HepG2 (cell line): Measurements from ENCODE around the gene WNT4. TPM values are rescaled to one million over a fixed set of nuclear protein-coding genes. Genes with fewer than 3 reads are reported as not detected.

Experiments used
- ATAC-seq: fragments of 200-7000 bp; cut with Tn5 transposase; 3 replicates; pipeline ENCODE4 v1.9.1; 2020; ENCODE audit warnings: mild to moderate bottlenecking, moderate library complexity
- BruUV-seq: library from RNA; stranded (reverse); fragments of 400-500 nt; replicated peaks from 2 replicates; lab custom pipeline; 2021; lab: Mats Ljungman, UMichigan
- CTCF ChIA-PET: fragments of 300-600 bp; formaldehyde crosslinking; extraction: SDS; loops from one replicate; lab custom pipeline; 2021; ENCODE audit warnings: low total read pairs, inconsistent platforms, low intra/inter-chr PET ratio; lab: Yijun Ruan, JAX
- POLR2A ChIA-PET: fragments of 350-600 bp; sonication (Branson Sonifier 250); formaldehyde crosslinking; loops from one replicate; lab custom pipeline; 2020; ENCODE audit warnings: antibody characterized with exemption, inconsistent platforms; lab: Yijun Ruan, JAX
- DNase-seq: peaks from one replicate; pipeline ENCODE4 v3.0.0-alpha.2; 2015; ENCODE audit warnings: low spot score
- FAIRE-seq: peaks from 3 replicates; lab custom pipeline; 2011; peaks lifted over from hg19 to GRCh38; lab: Jason Lieb, UNC
- H2AFZ ChIP-seq: one replicate; pipeline ENCODE4 v1.6.1; 2011; ENCODE audit warnings: low read length, inconsistent platforms
- H3K27ac ChIP-seq: fragments of 300-600 bp; 3 replicates; pipeline ENCODE4 v1.8.0; 2011; ENCODE audit warnings: mixed run types, mild to moderate bottlenecking, mixed read lengths, low read length, inconsistent platforms; ENCODE audit not compliant: insufficient read depth; ENCODE audit errors: extremely low read length
- H3K27me3 ChIP-seq, 2 experiments: fragments of 200-600 bp in 1 of 2; 2 replicates in 1 of 2; 3 replicates in 1 of 2; pipeline versions ENCODE4 v1.6.0 to v1.8.0; 2011; ENCODE audit warnings: low read length in 2 of 2, mild to moderate bottlenecking in 2 of 2, moderate library complexity in 2 of 2, inconsistent platforms in 1 of 2; ENCODE audit not compliant: insufficient read depth in 2 of 2, control insufficient read depth in 1 of 2
- H3K36me3 ChIP-seq, 2 experiments: fragments of 200-600 bp in 1 of 2; replicated peaks in 1 of 2; 2 replicates in 1 of 2; 3 replicates in 1 of 2; pipeline versions ENCODE4 v1.5.1 to v1.8.0; 2011; ENCODE audit warnings: low read length in 2 of 2, inconsistent platforms in 1 of 2; ENCODE audit not compliant: insufficient read depth in 2 of 2, control insufficient read depth in 1 of 2
- H3K4me1 ChIP-seq: 2 replicates; pipeline ENCODE4 v1.5.1; 2012; ENCODE audit warnings: low read length, inconsistent platforms; ENCODE audit not compliant: insufficient read depth
- H3K4me2 ChIP-seq: 2 replicates; pipeline ENCODE4 v1.6.0; 2011; ENCODE audit warnings: low read depth, low read length, inconsistent platforms
- H3K4me3 ChIP-seq, 3 experiments: fragments of 200-600 bp in 1 of 3; sonication (generic), shearing (Covaris generic) in 1 of 3; replicated peaks in 1 of 3; 2 replicates each; pipeline ENCODE4 v1.5.1; 2011 to 2016; ENCODE audit warnings: low read length in 3 of 3, inconsistent platforms in 2 of 3, low read depth in 2 of 3, mild to moderate bottlenecking in 2 of 3, control low read depth in 1 of 3, mixed read lengths in 1 of 3; ENCODE audit not compliant: insufficient read depth in 1 of 3
- H3K79me2 ChIP-seq: one replicate; pipeline ENCODE4 v1.6.1; 2011; ENCODE audit warnings: low read length, inconsistent platforms; ENCODE audit not compliant: insufficient read depth
- H3K9ac ChIP-seq: 2 replicates; pipeline ENCODE4 v1.6.0; 2011; ENCODE audit warnings: mild to moderate bottlenecking, low read depth, low read length, inconsistent platforms; ENCODE audit not compliant: insufficient read depth
- H3K9me3 ChIP-seq: 2 replicates; pipeline ENCODE4 v1.5.1; 2012; ENCODE audit warnings: mild to moderate bottlenecking, low read length
- H4K20me1 ChIP-seq: 2 replicates; pipeline ENCODE4 v1.6.0; 2011; ENCODE audit warnings: inconsistent platforms, mild to moderate bottlenecking, low read length, moderate library complexity; ENCODE audit not compliant: insufficient read depth
- GATAD1 ChIP-seq: IDR thresholded peaks from 2 replicates; pipeline ENCODE4 v1.6.1; 2016; ENCODE audit warnings: missing genetic modification reagents, missing compliant biosample characterization
- KDM6A ChIP-seq: IDR thresholded peaks from 2 replicates; pipeline ENCODE4 v1.6.1; 2016; ENCODE audit warnings: low read depth
- KLF9 ChIP-seq: IDR thresholded peaks from 2 replicates; pipeline ENCODE4 v1.6.1; 2016; ENCODE audit warnings: low read depth
- NFE2L1 ChIP-seq: sonication (generic); formaldehyde crosslinking; IDR thresholded peaks from 2 replicates; pipeline ENCODE4 v1.4.0; 2020; ENCODE audit warnings: missing genetic modification reagents, mild to moderate bottlenecking, borderline replicate concordance
- PPARG ChIP-seq: conservative IDR thresholded peaks from 2 replicates; pipeline ENCODE4 v1.6.1; 2016; ENCODE audit warnings: missing biosample characterization, missing genetic modification reagents
- RFX3 ChIP-seq: IDR thresholded peaks from 2 replicates; pipeline ENCODE4 v1.6.1; 2016; ENCODE audit warnings: missing biosample characterization, missing genetic modification reagents
- RXRB ChIP-seq: IDR thresholded peaks from 2 replicates; pipeline ENCODE4 v1.6.1; 2016; ENCODE audit warnings: borderline replicate concordance, missing genetic modification reagents, missing compliant biosample characterization
- TAF1 ChIP-seq: sonication (generic); formaldehyde crosslinking; IDR thresholded peaks from 2 replicates; pipeline ENCODE4 v1.4.0; 2020; ENCODE audit warnings: missing genetic modification reagents
- TMF1 ChIP-seq: sonication (generic); formaldehyde crosslinking; IDR thresholded peaks from 2 replicates; pipeline ENCODE4 v1.8.1; 2022; ENCODE audit warnings: low read depth, missing genetic modification reagents
- ZNF816 ChIP-seq: sonication (generic); formaldehyde crosslinking; IDR thresholded peaks from 2 replicates; pipeline ENCODE4 v1.8.0; 2022; ENCODE audit warnings: missing genetic modification reagents, mild to moderate bottlenecking, borderline replicate concordance
- WGBS: methylation state at CpG from one replicate; pipeline ENCODE4 v1.1.6; 2017; ENCODE audit warnings: low lambda C conversion rate; 5-methylcytosine and 5-hydroxymethylcytosine counted together
- in situ Hi-C: cut with HindIII; loops from 2 replicates; pipeline ENCODE4 v1.10.0; 2017; ENCODE audit warnings: low pct_unique_long_range_greater_than_20kb; ENCODE audit not compliant: extremely low pct_ligation_motif_present
- intact Hi-C: fragments of 100-400 bp; cut with micrococcal nuclease; formaldehyde crosslinking; loops from one replicate; pipeline ENCODE4 v1.10.0; 2022; ENCODE audit not compliant: unreplicated experiment
- polyA plus RNA-seq, 8 experiments: library from polyadenylated mRNA; depleted of rRNA in 3 of 8; stranded (reverse) in 7 of 8; unstranded in 1 of 8; fragments of >200 nt; fragmentation: Illumina TruSeq in 4 of 8; extraction: Trizol in 4 of 8; gene quantifications; 2 replicates each; pipeline versions ENCODE4 v1.2.1 to v1.2.3, GENCODE V29; 2011 to 2016; ENCODE audit warnings: low read depth in 4 of 8, missing spikeins in 1 of 8, mixed read lengths in 1 of 8; ENCODE audit not compliant: insufficient read depth in 1 of 8
- total RNA-seq, 5 experiments: library from RNA; depleted of rRNA; stranded (reverse); fragments of >200 nt; fragmentation: Illumina TruSeq; extraction: Trizol; gene quantifications; 2 replicates each; pipeline ENCODE4 v1.2.3, GENCODE V29; 2016; ENCODE audit warnings: low read depth in 1 of 5
- TF ChIP-seq, protein P1 (sequence below): sonication (generic); formaldehyde crosslinking; IDR thresholded peaks from 2 replicates; pipeline ENCODE4 v1.4.0; 2020; ENCODE audit warnings: missing genetic modification reagents
- TF ChIP-seq, protein P2 (sequence below): sonication (generic); formaldehyde crosslinking; IDR thresholded peaks from 2 replicates; pipeline ENCODE4 v1.8.1; 2023; ENCODE audit warnings: mild to moderate bottlenecking, missing genetic modification reagents
- TF ChIP-seq, protein P3 (sequence below): sonication (generic); formaldehyde crosslinking; IDR thresholded peaks from 2 replicates; pipeline ENCODE4 v1.4.0; 2020; ENCODE audit warnings: missing genetic modification reagents
- TF ChIP-seq, protein P4 (sequence below): sonication (generic); formaldehyde crosslinking; IDR thresholded peaks from 2 replicates; pipeline ENCODE4 v1.4.0; 2020; ENCODE audit warnings: missing genetic modification reagents
- TF ChIP-seq, protein P5 (sequence below): sonication (generic); formaldehyde crosslinking; IDR thresholded peaks from 2 replicates; pipeline ENCODE4 v1.4.0; 2020; ENCODE audit warnings: mild to moderate bottlenecking, low read depth, missing genetic modification reagents

The WNT4 gene
- total and polyA plus RNA-seq, 2 of the 13 experiments (the other 11 are each of a cell fraction or from before 2014, with no cell fraction given) = not detected

DNA sequence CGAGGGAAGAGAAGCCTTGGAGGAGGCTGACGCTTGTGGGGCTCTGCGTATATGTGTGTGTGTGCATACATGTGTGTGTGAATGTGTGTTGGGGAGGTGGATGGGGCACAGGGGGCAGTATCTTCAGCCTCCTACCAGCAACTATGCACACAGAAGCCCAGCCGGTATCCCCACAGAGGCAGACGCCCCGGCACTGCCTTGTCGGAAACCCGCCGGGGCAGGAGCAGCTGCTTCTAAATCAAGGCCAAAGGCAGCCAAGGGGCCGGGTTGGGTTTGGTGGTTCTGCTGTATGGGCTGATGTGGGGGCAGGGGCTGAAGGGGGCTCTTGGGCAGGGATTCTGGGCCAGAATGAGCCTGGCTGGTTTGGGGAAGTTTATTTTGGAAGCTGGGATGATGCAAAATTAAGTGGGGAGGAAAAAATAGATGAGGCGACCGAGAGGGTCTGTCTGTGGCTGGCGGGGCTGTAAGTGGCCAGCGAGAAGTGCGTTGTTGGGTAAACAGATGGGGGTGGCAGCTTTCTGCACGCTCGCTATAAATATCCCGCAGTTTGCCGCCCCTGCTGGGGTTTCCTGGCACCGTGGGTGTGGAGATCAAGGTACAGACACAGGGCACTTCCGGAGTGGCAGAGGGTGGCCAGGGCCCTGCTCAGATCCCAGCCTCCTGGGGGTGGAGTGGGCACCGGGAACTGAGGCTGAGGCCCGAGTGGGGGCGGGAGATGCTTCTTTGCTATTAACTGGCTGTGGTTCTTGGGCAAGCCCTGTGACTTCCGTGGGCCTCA is 11.0 kb upstream of the WNT4 start:
- Histone ChIP-seq H3K79me2 (no peaks in the 10 kb centered on the region), H3K36me3 (no peaks in the 10 kb centered on the region), H4K20me1 (peaks cover 4% of the 10 kb centered on the region; the same call in 1 of the 2 replicates), H3K4me3 (no peak overlapping the region), H3K4me2 (no peak overlapping the region), H3K9ac (no peak overlapping the region), H3K9me3 (no peaks in the 10 kb centered on the region), H2AFZ (no peak overlapping the region), H3K4me1 (no peaks in the 10 kb centered on the region), H3K27ac (no peak overlapping the region), H3K27me3 (peaks cover 9 to 73% of the 10 kb centered on the region in 2 experiments)
- BruUV-seq = no TSS peak
- 23% methylated on average over 19 of the region's 25 CpGs for WGBS
- ATAC-seq (no peak), FAIRE-seq (no peak), DNase-seq (no peak)
- POLR2A ChIA-PET = no interaction called here
- CTCF ChIA-PET = no interaction called here
- intact Hi-C loops (no loop called here), in situ Hi-C loops (no loop called here)
- TF ChIP-seq, protein P1, sequence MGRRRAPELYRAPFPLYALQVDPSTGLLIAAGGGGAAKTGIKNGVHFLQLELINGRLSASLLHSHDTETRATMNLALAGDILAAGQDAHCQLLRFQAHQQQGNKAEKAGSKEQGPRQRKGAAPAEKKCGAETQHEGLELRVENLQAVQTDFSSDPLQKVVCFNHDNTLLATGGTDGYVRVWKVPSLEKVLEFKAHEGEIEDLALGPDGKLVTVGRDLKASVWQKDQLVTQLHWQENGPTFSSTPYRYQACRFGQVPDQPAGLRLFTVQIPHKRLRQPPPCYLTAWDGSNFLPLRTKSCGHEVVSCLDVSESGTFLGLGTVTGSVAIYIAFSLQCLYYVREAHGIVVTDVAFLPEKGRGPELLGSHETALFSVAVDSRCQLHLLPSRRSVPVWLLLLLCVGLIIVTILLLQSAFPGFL (CRISPR knock-in tag) = no peak
- TF ChIP-seq NFE2L1 (no peak), TAF1 (no peak), RXRB (CRISPR knock-in tag) (no peak), TMF1 (CRISPR knock-in tag) (no peak), ZNF816 (CRISPR knock-in tag) (no peak), KDM6A (CRISPR knock-in tag) (no peak), GATAD1 (CRISPR knock-in tag) (no peak), RFX3 (CRISPR knock-in tag) (no peak), KLF9 (no peak), PPARG (CRISPR knock-in tag) (no peak)
- TF ChIP-seq, protein P2, sequence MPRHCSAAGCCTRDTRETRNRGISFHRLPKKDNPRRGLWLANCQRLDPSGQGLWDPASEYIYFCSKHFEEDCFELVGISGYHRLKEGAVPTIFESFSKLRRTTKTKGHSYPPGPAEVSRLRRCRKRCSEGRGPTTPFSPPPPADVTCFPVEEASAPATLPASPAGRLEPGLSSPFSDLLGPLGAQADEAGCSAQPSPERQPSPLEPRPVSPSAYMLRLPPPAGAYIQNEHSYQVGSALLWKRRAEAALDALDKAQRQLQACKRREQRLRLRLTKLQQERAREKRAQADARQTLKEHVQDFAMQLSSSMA (CRISPR knock-in tag) = no peak
- TF ChIP-seq, protein P3, sequence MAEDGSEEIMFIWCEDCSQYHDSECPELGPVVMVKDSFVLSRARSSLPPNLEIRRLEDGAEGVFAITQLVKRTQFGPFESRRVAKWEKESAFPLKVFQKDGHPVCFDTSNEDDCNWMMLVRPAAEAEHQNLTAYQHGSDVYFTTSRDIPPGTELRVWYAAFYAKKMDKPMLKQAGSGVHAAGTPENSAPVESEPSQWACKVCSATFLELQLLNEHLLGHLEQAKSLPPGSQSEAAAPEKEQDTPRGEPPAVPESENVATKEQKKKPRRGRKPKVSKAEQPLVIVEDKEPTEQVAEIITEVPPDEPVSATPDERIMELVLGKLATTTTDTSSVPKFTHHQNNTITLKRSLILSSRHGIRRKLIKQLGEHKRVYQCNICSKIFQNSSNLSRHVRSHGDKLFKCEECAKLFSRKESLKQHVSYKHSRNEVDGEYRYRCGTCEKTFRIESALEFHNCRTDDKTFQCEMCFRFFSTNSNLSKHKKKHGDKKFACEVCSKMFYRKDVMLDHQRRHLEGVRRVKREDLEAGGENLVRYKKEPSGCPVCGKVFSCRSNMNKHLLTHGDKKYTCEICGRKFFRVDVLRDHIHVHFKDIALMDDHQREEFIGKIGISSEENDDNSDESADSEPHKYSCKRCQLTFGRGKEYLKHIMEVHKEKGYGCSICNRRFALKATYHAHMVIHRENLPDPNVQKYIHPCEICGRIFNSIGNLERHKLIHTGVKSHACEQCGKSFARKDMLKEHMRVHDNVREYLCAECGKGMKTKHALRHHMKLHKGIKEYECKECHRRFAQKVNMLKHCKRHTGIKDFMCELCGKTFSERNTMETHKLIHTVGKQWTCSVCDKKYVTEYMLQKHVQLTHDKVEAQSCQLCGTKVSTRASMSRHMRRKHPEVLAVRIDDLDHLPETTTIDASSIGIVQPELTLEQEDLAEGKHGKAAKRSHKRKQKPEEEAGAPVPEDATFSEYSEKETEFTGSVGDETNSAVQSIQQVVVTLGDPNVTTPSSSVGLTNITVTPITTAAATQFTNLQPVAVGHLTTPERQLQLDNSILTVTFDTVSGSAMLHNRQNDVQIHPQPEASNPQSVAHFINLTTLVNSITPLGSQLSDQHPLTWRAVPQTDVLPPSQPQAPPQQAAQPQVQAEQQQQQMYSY (CRISPR knock-in tag) = no peak
- TF ChIP-seq, protein P4, sequence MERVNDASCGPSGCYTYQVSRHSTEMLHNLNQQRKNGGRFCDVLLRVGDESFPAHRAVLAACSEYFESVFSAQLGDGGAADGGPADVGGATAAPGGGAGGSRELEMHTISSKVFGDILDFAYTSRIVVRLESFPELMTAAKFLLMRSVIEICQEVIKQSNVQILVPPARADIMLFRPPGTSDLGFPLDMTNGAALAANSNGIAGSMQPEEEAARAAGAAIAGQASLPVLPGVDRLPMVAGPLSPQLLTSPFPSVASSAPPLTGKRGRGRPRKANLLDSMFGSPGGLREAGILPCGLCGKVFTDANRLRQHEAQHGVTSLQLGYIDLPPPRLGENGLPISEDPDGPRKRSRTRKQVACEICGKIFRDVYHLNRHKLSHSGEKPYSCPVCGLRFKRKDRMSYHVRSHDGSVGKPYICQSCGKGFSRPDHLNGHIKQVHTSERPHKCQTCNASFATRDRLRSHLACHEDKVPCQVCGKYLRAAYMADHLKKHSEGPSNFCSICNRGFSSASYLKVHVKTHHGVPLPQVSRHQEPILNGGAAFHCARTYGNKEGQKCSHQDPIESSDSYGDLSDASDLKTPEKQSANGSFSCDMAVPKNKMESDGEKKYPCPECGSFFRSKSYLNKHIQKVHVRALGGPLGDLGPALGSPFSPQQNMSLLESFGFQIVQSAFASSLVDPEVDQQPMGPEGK (CRISPR knock-in tag) = no peak
- TF ChIP-seq, protein P5, sequence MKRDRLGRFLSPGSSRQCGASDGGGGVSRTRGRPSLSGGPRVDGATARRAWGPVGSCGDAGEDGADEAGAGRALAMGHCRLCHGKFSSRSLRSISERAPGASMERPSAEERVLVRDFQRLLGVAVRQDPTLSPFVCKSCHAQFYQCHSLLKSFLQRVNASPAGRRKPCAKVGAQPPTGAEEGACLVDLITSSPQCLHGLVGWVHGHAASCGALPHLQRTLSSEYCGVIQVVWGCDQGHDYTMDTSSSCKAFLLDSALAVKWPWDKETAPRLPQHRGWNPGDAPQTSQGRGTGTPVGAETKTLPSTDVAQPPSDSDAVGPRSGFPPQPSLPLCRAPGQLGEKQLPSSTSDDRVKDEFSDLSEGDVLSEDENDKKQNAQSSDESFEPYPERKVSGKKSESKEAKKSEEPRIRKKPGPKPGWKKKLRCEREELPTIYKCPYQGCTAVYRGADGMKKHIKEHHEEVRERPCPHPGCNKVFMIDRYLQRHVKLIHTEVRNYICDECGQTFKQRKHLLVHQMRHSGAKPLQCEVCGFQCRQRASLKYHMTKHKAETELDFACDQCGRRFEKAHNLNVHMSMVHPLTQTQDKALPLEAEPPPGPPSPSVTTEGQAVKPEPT = no peak
